Endothelial cell of umbilical vein (primary cell): Measurements from ENCODE around the gene CCDC187. TPM values are rescaled to one million over a fixed set of nuclear protein-coding genes. Genes with fewer than 3 reads are reported as not detected.
"Not testable (repeated sequence)": the region's sequence is repeated elsewhere in the genome, so short reads cannot be mapped to it uniquely, and the experiment has no call there.

Source experiments
- BruUV-seq: library from RNA; stranded (reverse); fragments of 400-500 nt; replicated peaks from 2 replicates; lab custom pipeline; 2021; lab: Mats Ljungman, UMichigan
- CTCF ChIA-PET: fragments of 300-600, 350-600 bp; sonication (Branson Sonifier 250); formaldehyde crosslinking; loops from one replicate; lab custom pipeline; 2021; ENCODE audit warnings: antibody characterized with exemption, inconsistent platforms; lab: Charles Lee
- POLR2A ChIA-PET: fragments of 300-600, 350-600 bp; sonication (Branson Sonifier 250); formaldehyde crosslinking; loops from one replicate; lab custom pipeline; 2021; ENCODE audit warnings: antibody characterized with exemption, inconsistent platforms; lab: Charles Lee
- DNase-seq: peaks from one replicate; pipeline ENCODE4 v3.0.0-alpha.2; 2011; ENCODE audit warnings: low read depth, low spot score
- FAIRE-seq: peaks from 2 replicates; lab custom pipeline; 2011; peaks lifted over from hg19 to GRCh38; lab: Jason Lieb, UNC
- H2AFZ ChIP-seq: 2 replicates; pipeline ENCODE4 v1.6.0; 2012; ENCODE audit warnings: low read depth, low read length, control low read depth, inconsistent platforms
- H3K27ac ChIP-seq: 2 replicates; pipeline ENCODE4 v1.5.1; 2011; ENCODE audit warnings: low read depth, mild to moderate bottlenecking, control low read depth, low read length, moderate library complexity; ENCODE audit not compliant: insufficient read depth
- H3K27me3 ChIP-seq, 2 experiments: 2 replicates each; pipeline versions ENCODE4 v1.6.0 to v1.6.1; 2011; ENCODE audit warnings: low read length in 2 of 2, mixed read lengths in 1 of 2; ENCODE audit not compliant: control insufficient read depth in 2 of 2, insufficient read depth in 2 of 2
- H3K36me3 ChIP-seq, 2 experiments: 2 replicates in 1 of 2; 3 replicates in 1 of 2; pipeline ENCODE4 v1.5.1; 2011; ENCODE audit warnings: low read length in 2 of 2, mild to moderate bottlenecking in 1 of 2, moderate library complexity in 1 of 2; ENCODE audit not compliant: control insufficient read depth in 2 of 2, insufficient read depth in 2 of 2; ENCODE audit errors: extremely low read depth in 1 of 2
- H3K4me1 ChIP-seq: 3 replicates; pipeline ENCODE4 v1.5.1; 2011; ENCODE audit warnings: mild to moderate bottlenecking, low read length; ENCODE audit not compliant: control insufficient read depth, insufficient read depth; ENCODE audit errors: extremely low read depth
- H3K4me2 ChIP-seq: 2 replicates; pipeline ENCODE4 v1.6.1; 2011; ENCODE audit warnings: low read length, control low read depth, mixed read lengths; ENCODE audit not compliant: insufficient read depth
- H3K4me3 ChIP-seq, 3 experiments: fragments of 200-600 bp in 1 of 3; sonication (generic), shearing (Covaris generic) in 1 of 3; replicated peaks in 1 of 3; 2 replicates each; pipeline ENCODE4 v1.5.1; 2011 to 2016; ENCODE audit warnings: control low read depth in 3 of 3, low read length in 3 of 3, mild to moderate bottlenecking in 2 of 3, inconsistent platforms in 1 of 3, low read depth in 1 of 3, moderate library complexity in 1 of 3; ENCODE audit not compliant: insufficient read depth in 1 of 3
- H3K79me2 ChIP-seq: 2 replicates; pipeline ENCODE4 v1.6.0; 2012; ENCODE audit warnings: low read length, inconsistent platforms; ENCODE audit not compliant: control insufficient read depth, insufficient read depth
- H3K9ac ChIP-seq: replicated peaks from 2 replicates; pipeline ENCODE3; 2011; ENCODE audit warnings: low read length, control low read depth; ENCODE audit not compliant: insufficient read depth; ENCODE audit errors: extremely low read depth
- H3K9me1 ChIP-seq: replicated peaks from 3 replicates; pipeline ENCODE4 v1.6.0; 2011; ENCODE audit warnings: mild to moderate bottlenecking, low read length; ENCODE audit not compliant: control insufficient read depth, insufficient read depth; ENCODE audit errors: extremely low read depth
- H3K9me3 ChIP-seq: replicated peaks from 2 replicates; pipeline ENCODE4 v1.5.1; 2012; ENCODE audit warnings: low read length, inconsistent platforms; ENCODE audit not compliant: control insufficient read depth, insufficient read depth
- H4K20me1 ChIP-seq: replicated peaks from 2 replicates; pipeline ENCODE3; 2011; ENCODE audit warnings: mild to moderate bottlenecking, low read length; ENCODE audit not compliant: control insufficient read depth, insufficient read depth; ENCODE audit errors: extremely low read depth
- EZH2 ChIP-seq: IDR thresholded peaks from 2 replicates; pipeline ENCODE4 v1.6.1; 2012; ENCODE audit warnings: borderline replicate concordance, low read depth, mild to moderate bottlenecking, moderate library complexity, low read length, inconsistent platforms; ENCODE audit not compliant: severe bottlenecking
- FOS ChIP-seq: IDR thresholded peaks from 2 replicates; pipeline ENCODE4 v1.6.1; 2011; ENCODE audit warnings: mild to moderate bottlenecking, low read length, moderate library complexity, borderline replicate concordance; ENCODE audit not compliant: insufficient read depth
- GATA2 ChIP-seq: IDR thresholded peaks from 2 replicates; pipeline ENCODE4 v1.7.0; 2011; ENCODE audit warnings: low read depth, mild to moderate bottlenecking, moderate library complexity, mixed read lengths, low read length; ENCODE audit not compliant: insufficient read length, insufficient read depth
- JUN ChIP-seq: IDR thresholded peaks from 2 replicates; pipeline ENCODE4 v1.6.1; 2011; ENCODE audit warnings: borderline replicate concordance, low read depth; ENCODE audit not compliant: insufficient read length, insufficient read depth
- MYC ChIP-seq: IDR thresholded peaks from one replicate; pipeline ENCODE4 v1.6.1; 2011; ENCODE audit warnings: mild to moderate bottlenecking, low read depth, low read length
- POLR2A ChIP-seq: IDR thresholded peaks from 2 replicates; pipeline ENCODE4 v1.6.1; 2012; ENCODE audit warnings: low read depth, mild to moderate bottlenecking, control low read depth, low read length
- POLR2AphosphoS5 ChIP-seq: IDR thresholded peaks from 2 replicates; pipeline ENCODE4 v1.6.1; 2012; ENCODE audit warnings: low read depth, mild to moderate bottlenecking, control low read depth, low read length, moderate library complexity; ENCODE audit not compliant: insufficient read depth
- dilution Hi-C: fragments of 300-500 bp; cut with MboI; formaldehyde crosslinking; loops from one replicate; pipeline ENCODE4 v1.15.0; 2019; ENCODE audit warnings: low sequenced_read_pairs; ENCODE audit not compliant: extremely low pct_ligation_motif_present
- intact Hi-C: fragments of 100-400 bp; cut with micrococcal nuclease; formaldehyde crosslinking; loops from one replicate; pipeline ENCODE4 v1.10.0; 2022
- polyA plus RNA-seq, 4 experiments: library from polyadenylated mRNA; depleted of rRNA in 3 of 4; stranded (reverse) in 3 of 4; unstranded in 1 of 4; fragments of >200 nt; gene quantifications; 2 replicates each; pipeline versions ENCODE4 v1.2.1 to v1.2.3, GENCODE V29; 2011 to 2012; ENCODE audit warnings: missing spikeins in 1 of 4
- total RNA-seq: library from RNA; stranded (reverse); gene quantifications from 2 replicates; pipeline ENCODE4 v1.2.3, GENCODE V29; 2021
- TF ChIP-seq, protein P1 (sequence below): IDR thresholded peaks from 2 replicates; pipeline ENCODE4 v1.6.1; 2011; ENCODE audit not compliant: insufficient read depth, insufficient read length
- TF ChIP-seq, protein P2 (sequence below), 2 donors: IDR thresholded peaks; 1 replicate in 1 of 2; 2 replicates in 1 of 2; pipeline ENCODE4 v1.5.1; 2011; ENCODE audit warnings: low read length in 2 of 2, mild to moderate bottlenecking in 2 of 2, moderate library complexity in 2 of 2, control low read depth in 1 of 2, inconsistent platforms in 1 of 2, low read depth in 1 of 2; ENCODE audit not compliant: insufficient read depth in 1 of 2; ENCODE audit errors: extremely low read depth in 1 of 2

The CCDC187 gene
- total and polyA plus RNA-seq, 2 donors (not counting 3 experiments of a cell fraction or from before 2014, with no cell fraction given), result not detected

DNA sequence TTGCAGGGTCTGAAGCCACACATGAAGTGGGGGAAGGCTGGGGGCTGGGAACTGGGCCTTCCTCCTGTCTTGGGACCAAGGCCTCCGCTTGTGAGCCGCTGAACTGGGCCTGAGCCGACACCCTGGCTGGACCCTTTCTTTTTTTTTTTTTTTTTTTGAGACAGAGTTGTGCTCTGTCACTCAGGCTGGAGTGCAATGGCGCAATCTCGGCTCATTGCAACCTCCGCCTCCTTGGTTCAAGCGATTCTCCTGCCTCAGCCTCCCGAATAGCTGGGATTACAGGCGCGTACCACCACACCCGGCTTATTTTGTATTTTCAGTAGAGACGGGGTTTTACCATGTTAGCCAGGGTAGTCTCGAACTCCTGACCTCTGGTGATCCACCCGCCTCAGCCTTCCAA lies 15.3 kb upstream of the CCDC187 start:
- FAIRE-seq, POLR2A ChIA-PET, H3K36me3 ChIP-seq, H4K20me1 ChIP-seq, CTCF ChIA-PET, H3K27me3 ChIP-seq, H3K4me2 ChIP-seq, intact Hi-C loops, H3K79me2 ChIP-seq, H3K9me3 ChIP-seq, H3K4me1 ChIP-seq, H3K27ac ChIP-seq, H3K9me1 ChIP-seq, DNase-seq, dilution Hi-C loops, H3K9ac ChIP-seq, H2AFZ ChIP-seq, BruUV-seq, H3K4me3 ChIP-seq: not testable (repeated sequence)

DNA sequence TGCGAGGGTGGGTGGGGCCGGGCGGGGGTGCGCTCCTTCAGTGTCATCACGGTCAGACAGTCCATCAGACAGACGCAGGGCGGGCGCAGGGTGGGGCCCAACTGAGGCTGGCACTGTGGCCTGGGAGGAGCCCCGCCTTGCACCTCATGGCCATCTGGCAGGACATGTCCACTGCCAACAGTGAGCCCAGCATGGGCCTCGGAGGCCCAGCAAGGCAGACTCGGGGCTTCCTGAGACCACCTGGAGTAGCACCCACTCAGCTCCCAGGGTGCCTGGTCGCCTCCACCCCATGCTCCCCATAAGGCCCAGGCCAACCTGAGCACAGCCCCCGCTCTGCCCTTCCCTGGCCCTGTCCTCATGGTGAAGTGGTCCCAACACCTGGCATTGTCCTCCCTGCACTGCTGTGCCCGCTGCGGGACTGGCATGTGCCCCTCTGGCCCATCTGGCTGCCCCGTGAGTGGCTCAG lies 14.9 kb upstream of the CCDC187 start:
- CTCF ChIA-PET, result no interaction called here
- FAIRE-seq, result no peak
- dilution Hi-C loops, result no loop called here

More for the DNA sequence above, 14.9 kb upstream of the CCDC187 start:
- DNase-seq, result no peak
- Histone ChIP-seq H3K9me1 (no peaks in the 10 kb centered on the region), H4K20me1 (no peaks in the 10 kb centered on the region), H3K4me2 (no peak overlapping the region), H3K4me1 (no peaks in the 10 kb centered on the region), H3K27me3 (no peaks in the 10 kb centered on the region), H3K4me3 (no peak overlapping the region), H3K79me2 (no peaks in the 10 kb centered on the region), H3K9ac (no peak overlapping the region), H3K36me3 (no peaks in the 10 kb centered on the region), H3K9me3 (no peaks in the 10 kb centered on the region), H3K27ac (no peak overlapping the region), H2AFZ (no peak overlapping the region)
- BruUV-seq, result no TSS peak
- POLR2A ChIA-PET, result no interaction called here
- intact Hi-C loops, result no loop called here
- TF ChIP-seq, protein P1, sequence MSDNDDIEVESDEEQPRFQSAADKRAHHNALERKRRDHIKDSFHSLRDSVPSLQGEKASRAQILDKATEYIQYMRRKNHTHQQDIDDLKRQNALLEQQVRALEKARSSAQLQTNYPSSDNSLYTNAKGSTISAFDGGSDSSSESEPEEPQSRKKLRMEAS, result no peak
- TF ChIP-seq MYC, result no peak
- no peak for TF ChIP-seq POLR2A
- no peak for TF ChIP-seq EZH2
- TF ChIP-seq POLR2AphosphoS5, result no peak
- TF ChIP-seq, protein P2, sequence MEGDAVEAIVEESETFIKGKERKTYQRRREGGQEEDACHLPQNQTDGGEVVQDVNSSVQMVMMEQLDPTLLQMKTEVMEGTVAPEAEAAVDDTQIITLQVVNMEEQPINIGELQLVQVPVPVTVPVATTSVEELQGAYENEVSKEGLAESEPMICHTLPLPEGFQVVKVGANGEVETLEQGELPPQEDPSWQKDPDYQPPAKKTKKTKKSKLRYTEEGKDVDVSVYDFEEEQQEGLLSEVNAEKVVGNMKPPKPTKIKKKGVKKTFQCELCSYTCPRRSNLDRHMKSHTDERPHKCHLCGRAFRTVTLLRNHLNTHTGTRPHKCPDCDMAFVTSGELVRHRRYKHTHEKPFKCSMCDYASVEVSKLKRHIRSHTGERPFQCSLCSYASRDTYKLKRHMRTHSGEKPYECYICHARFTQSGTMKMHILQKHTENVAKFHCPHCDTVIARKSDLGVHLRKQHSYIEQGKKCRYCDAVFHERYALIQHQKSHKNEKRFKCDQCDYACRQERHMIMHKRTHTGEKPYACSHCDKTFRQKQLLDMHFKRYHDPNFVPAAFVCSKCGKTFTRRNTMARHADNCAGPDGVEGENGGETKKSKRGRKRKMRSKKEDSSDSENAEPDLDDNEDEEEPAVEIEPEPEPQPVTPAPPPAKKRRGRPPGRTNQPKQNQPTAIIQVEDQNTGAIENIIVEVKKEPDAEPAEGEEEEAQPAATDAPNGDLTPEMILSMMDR (IDR thresholded peaks at IDR 0.05; ENCODE audit: extremely low read depth in 1 of 2, insufficient read depth in 1 of 2, low read depth in 1 of 2, low read length in 2 of 2), result no peak
- no peak for TF ChIP-seq GATA2
- TF ChIP-seq FOS, result no peak
- no peak for TF ChIP-seq JUN
